Measurements from ENCODE around the gene MACF1. TPM values are rescaled to one million over a fixed set of nuclear protein-coding genes. Genes with fewer than 3 reads are reported as not detected.
A peak's percentile ranks its signal among the peaks of the same experiment; 100 is the strongest.

The MACF1 gene
- total RNA-seq, 1 experiment from 2014 or later: 190 TPM

- Histone ChIP-seq H2BK12ac (ENCODE audit: insufficient read length, low read depth, low read length) (no peak overlapping the region), H3K9me3 (ENCODE audit: control insufficient read depth, low read depth, low read length) (no peaks in the 10 kb centered on the region), H3K23ac (ENCODE audit: insufficient read length, low read depth, low read length) (no peak overlapping the region), H2BK5ac (ENCODE audit: insufficient read length, low read length) (no peak overlapping the region), H3K14ac (ENCODE audit: insufficient read depth, low read length) (no peak overlapping the region), H3K56ac (ENCODE audit: insufficient read length, low read depth, low read length) (no peak overlapping the region), H2BK15ac (ENCODE audit: low read depth, low read length) (no peak overlapping the region), H3K27me3 (ENCODE audit: insufficient read depth, low read length) (no peaks in the 10 kb centered on the region), H2BK20ac (ENCODE audit: low read depth, low read length, poor library complexity, severe bottlenecking) (no peak overlapping the region), H2BK120ac (ENCODE audit: low read depth, low read length, poor library complexity, severe bottlenecking) (no peak overlapping the region), H3K23me2 (ENCODE audit: insufficient read length, low read depth, low read length, poor library complexity, severe bottlenecking) (no peaks in the 10 kb centered on the region), H3K27ac (ENCODE audit: insufficient read length, low read depth, low read length) (no peak overlapping the region), H3T11ph (ENCODE audit: low read length) (no peak overlapping the region), H3K4me2 (ENCODE audit: insufficient read depth, insufficient read length, low read length) (no peak overlapping the region), H2AK5ac (ENCODE audit: insufficient read length, low read length) (no peak overlapping the region), H3K4me1 (ENCODE audit: insufficient read depth, low read length) (no peaks in the 10 kb centered on the region), H4K5ac (ENCODE audit: insufficient read length, low read depth, low read length) (no peak overlapping the region), H4K91ac (ENCODE audit: insufficient read length, low read depth, low read length) (no peak overlapping the region), H3K18ac (ENCODE audit: insufficient read length, low read depth, low read length) (no peak overlapping the region), H4K8ac (replicated peaks; ENCODE audit: insufficient read length, low read depth, low read length) (no peak overlapping the region), H3K79me1 (ENCODE audit: insufficient read depth, low read depth, low read length, poor library complexity, severe bottlenecking) (no peaks in the 10 kb centered on the region), H3K4ac (ENCODE audit: low read depth, low read length) (no peak overlapping the region), H3K79me2 (ENCODE audit: insufficient read depth, low read length) (no peaks in the 10 kb centered on the region), H2AFZ (ENCODE audit: low read length) (no peak overlapping the region), H3K9ac (ENCODE audit: extremely low read depth, insufficient read length, low read length) (no peak overlapping the region), H4K20me1 (ENCODE audit: control insufficient read depth, insufficient read depth, insufficient read length) (no peaks in the 10 kb centered on the region)
- DNase-seq: no peak
- Mint-ChIP-seq H3K9me3 (no peaks in the 10 kb centered on the region), H3K4me1 (no peaks in the 10 kb centered on the region), H3K27ac (no peak overlapping the region), H3K27me3 (ENCODE audit: low read depth) (no peaks in the 10 kb centered on the region; the same call in 1 of the 2 replicates), H3K36me3 (ENCODE audit: insufficient read depth in 1 of 3, low read depth in 3 of 3) (peaks cover 23 to 87% (median 64%) of the 10 kb centered on the region in 3 experiments; a peak in 6 of 7 replicates), H3K4me3 (no peak overlapping the region)
- 0 out of 3 replicates have a peak, but pooled peaks have one; percentile 9 for TF ChIP-seq CTCF (conservative IDR thresholded peaks at IDR 0.05)
- no CpG with 5 or more reads among the region's 3 CpGs for WGBS (ENCODE audit: extremely low coverage, insufficient read length, low lambda C conversion rate)
Observed at GRCh38 chr1:39469150-39469549, 264.7 kb downstream of the MACF1 start.
